ENCODE data around the gene FSTL4. TPM values are rescaled to one million over a fixed set of nuclear protein-coding genes. Genes with fewer than 3 reads are reported as not detected.

The FSTL4 gene
- total and polyA plus RNA-seq, 2 donors (not counting 1 experiment from before 2014, with no cell fraction given): 0.31 to 6.7 TPM

GRCh38 chr5:133580618-133581017, 31.7 kb downstream of the FSTL4 start:
- no peaks in the 10 kb centered on the region for H3K9me3 Mint-ChIP-seq (ENCODE audit: insufficient read depth)
- intact Hi-C loops (cut with micrococcal nuclease): no loop called here
- TF ChIP-seq EZH2 (IDR thresholded peaks at IDR 0.05; ENCODE audit: borderline replicate concordance, insufficient read depth, low read depth, low read length, poor library complexity, severe bottlenecking): no peak
- no peak for TF ChIP-seq CTCF (IDR thresholded peaks at IDR 0.05)
- 78% methylated on average over 3 of the region's 7 CpGs for WGBS (ENCODE audit: insufficient coverage)
- ATAC-seq (ENCODE audit: low read depth): no peak
- Histone ChIP-seq H4K20me1 (ENCODE audit: control insufficient read depth, insufficient read depth, low read length, poor library complexity, severe bottlenecking) (no peaks in the 10 kb centered on the region), H3K36me3 (replicated peaks in 1 of 2; ENCODE audit: control extremely low read depth in 1 of 2, control insufficient read depth in 1 of 2, extremely low read depth in 1 of 2, insufficient read depth in 2 of 2, low read length in 1 of 2) (no peaks in the 10 kb centered on the region), H3K4me3 (ENCODE audit: control extremely low read depth in 1 of 5, extremely low read depth in 1 of 5, insufficient read depth in 1 of 5, low read depth in 2 of 5, low read length in 4 of 5) (no peak overlapping the region), H3K79me2 (ENCODE audit: control insufficient read depth, insufficient read depth, low read length) (no peaks in the 10 kb centered on the region), H3K9me3 (ENCODE audit: control extremely low read depth in 1 of 3, control insufficient read depth in 2 of 3, insufficient read depth in 1 of 3, low read length in 2 of 3) (peaks cover 0 to 5% (median 0%) of the 10 kb centered on the region in 3 donors), H3K27me3 (replicated peaks in 1 of 4; ENCODE audit: control extremely low read depth in 1 of 4, control insufficient read depth in 3 of 4, insufficient read depth in 4 of 4, low read length in 3 of 4) (peaks cover 0 to 23% (median 0%) of the 10 kb centered on the region in 4 experiments), H3K4me1 (ENCODE audit: control insufficient read depth in 2 of 2, insufficient read depth in 2 of 2, low read length in 2 of 2) (no peaks in the 10 kb centered on the region), H2AFZ (ENCODE audit: insufficient read depth, low read depth, low read length, poor library complexity, severe bottlenecking) (no peak overlapping the region), H3K4me2 (replicated peaks; ENCODE audit: low read depth, low read length, poor library complexity, severe bottlenecking) (no peak overlapping the region), H3K27ac (ENCODE audit: low read length in 2 of 2) (no peak overlapping the region), H3K9ac (ENCODE audit: low read length) (no peak overlapping the region)
- no peak for DNase-seq
- peaks cover 34% of the 10 kb centered on the region for H3K27me3 Mint-ChIP-seq
- no peak overlapping the region for H3K27ac Mint-ChIP-seq
- ChIA-PET POLR2A (no interaction called here), CTCF (no interaction called here)
- H3K4me1 Mint-ChIP-seq: no peaks in the 10 kb centered on the region
- H3K4me3 Mint-ChIP-seq: no peak overlapping the region

- peaks cover 0 to 5% (median 0%) of the 10 kb centered on the region in 3 donors for H3K9me3 ChIP-seq (ENCODE audit: control extremely low read depth in 1 of 3, control insufficient read depth in 2 of 3, insufficient read depth in 1 of 3, low read length in 2 of 3)
- Mint-ChIP-seq H3K27ac (no peak overlapping the region), H3K9me3 (ENCODE audit: insufficient read depth) (no peaks in the 10 kb centered on the region), H3K4me1 (no peaks in the 10 kb centered on the region), H3K4me3 (no peak overlapping the region), H3K27me3 (peaks cover 34% of the 10 kb centered on the region)
- H3K4me2 ChIP-seq (replicated peaks; ENCODE audit: low read depth, low read length, poor library complexity, severe bottlenecking): no peak overlapping the region
- no peak overlapping the region for H3K27ac ChIP-seq (ENCODE audit: low read length in 2 of 2)
- H4K20me1 ChIP-seq (ENCODE audit: control insufficient read depth, insufficient read depth, low read length, poor library complexity, severe bottlenecking): no peaks in the 10 kb centered on the region
- POLR2A ChIA-PET: no interaction called here
- CTCF ChIA-PET: no interaction called here
- ATAC-seq (ENCODE audit: low read depth) (no peak), DNase-seq (no peak)
- no peaks in the 10 kb centered on the region for H3K4me1 ChIP-seq (ENCODE audit: control insufficient read depth in 2 of 2, insufficient read depth in 2 of 2, low read length in 2 of 2)
- H3K79me2 ChIP-seq (ENCODE audit: control insufficient read depth, insufficient read depth, low read length): no peaks in the 10 kb centered on the region
- 86% methylated on average over 4 of the region's 4 CpGs for WGBS (ENCODE audit: insufficient coverage)
- H3K36me3 ChIP-seq (replicated peaks in 1 of 2; ENCODE audit: control extremely low read depth in 1 of 2, control insufficient read depth in 1 of 2, extremely low read depth in 1 of 2, insufficient read depth in 2 of 2, low read length in 1 of 2): no peaks in the 10 kb centered on the region
- TF ChIP-seq CTCF (IDR thresholded peaks at IDR 0.05) (no peak), EZH2 (IDR thresholded peaks at IDR 0.05; ENCODE audit: borderline replicate concordance, insufficient read depth, low read depth, low read length, poor library complexity, severe bottlenecking) (no peak)
- no peak overlapping the region for H3K9ac ChIP-seq (ENCODE audit: low read length)
- no peak overlapping the region for H3K4me3 ChIP-seq (ENCODE audit: control extremely low read depth in 1 of 5, extremely low read depth in 1 of 5, insufficient read depth in 1 of 5, low read depth in 2 of 5, low read length in 4 of 5)
- peaks cover 0 to 23% (median 0%) of the 10 kb centered on the region in 4 experiments for H3K27me3 ChIP-seq (replicated peaks in 1 of 4; ENCODE audit: control extremely low read depth in 1 of 4, control insufficient read depth in 3 of 4, insufficient read depth in 4 of 4, low read length in 3 of 4)
- intact Hi-C loops (cut with micrococcal nuclease): no loop called here
- no peak overlapping the region for H2AFZ ChIP-seq (ENCODE audit: insufficient read depth, low read depth, low read length, poor library complexity, severe bottlenecking)
Measured at GRCh38 chr5:133579766-133580165, 32.6 kb downstream of the FSTL4 start.

Data from B cell (primary cell).